ENCODE measurements around the gene KEL.

Gene KEL

DNA sequence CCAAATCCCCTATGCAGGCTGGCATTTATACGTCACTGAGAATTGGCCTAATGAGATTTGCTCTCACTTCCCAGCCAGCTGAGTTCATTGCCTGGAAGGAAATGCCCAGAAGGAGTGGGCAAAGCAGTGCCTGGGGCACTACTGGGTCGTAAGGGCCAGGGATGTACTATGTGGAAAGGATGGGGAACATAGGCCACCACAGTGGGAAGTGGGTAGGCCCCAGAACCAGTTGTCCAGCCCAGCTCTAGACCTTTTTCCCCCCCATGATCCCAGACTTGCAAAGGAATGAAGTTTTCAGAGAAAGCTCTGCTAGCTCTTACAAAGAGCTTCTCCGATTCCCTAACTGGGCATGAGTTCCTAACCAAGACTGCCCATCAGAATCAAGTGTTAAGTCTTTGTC lies 42.5 kb downstream of the KEL start:
- Histone ChIP-seq H3K4me3 (ENCODE audit: low read length) (no peak overlapping the region), H3K9ac (ENCODE audit: low read length) (no peak overlapping the region), H3K4me1 (ENCODE audit: control insufficient read depth, low read depth, low read length) (no peaks in the 10 kb centered on the region), H3K27ac (ENCODE audit: low read length) (no peak overlapping the region), H3K36me3 (ENCODE audit: control insufficient read depth, low read depth, low read length) (no peaks in the 10 kb centered on the region), H3K27me3 (ENCODE audit: control insufficient read depth, insufficient read depth, low read length) (no peaks in the 10 kb centered on the region), H3K9me3 (ENCODE audit: control insufficient read depth, low read depth, low read length) (no peaks in the 10 kb centered on the region)

DNA sequence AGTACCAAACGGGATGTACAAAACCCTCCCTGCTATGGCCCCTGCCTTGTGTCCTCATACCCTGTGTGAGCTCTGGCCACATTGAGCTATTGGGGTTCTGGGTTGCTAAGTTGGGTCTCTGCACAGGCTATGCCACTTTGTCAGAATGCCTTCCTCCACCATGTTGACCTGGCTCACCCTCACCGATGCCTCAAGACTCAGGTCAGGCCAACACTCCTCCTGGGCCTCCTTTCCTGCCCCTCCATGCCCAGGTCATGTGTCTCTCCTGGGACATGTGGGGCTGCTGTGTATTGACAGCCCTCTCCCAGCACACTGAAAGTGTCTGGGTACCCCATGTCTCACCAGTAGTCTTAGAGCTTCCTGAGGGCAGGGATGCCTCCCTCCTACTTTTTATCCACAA lies 43.3 kb downstream of the KEL start:
- no peaks in the 10 kb centered on the region for H3K27me3 ChIP-seq (ENCODE audit: control insufficient read depth, insufficient read depth, low read length)
- H3K9me3 ChIP-seq (ENCODE audit: control insufficient read depth, low read depth, low read length) = no peaks in the 10 kb centered on the region
- no peak overlapping the region for H3K27ac ChIP-seq (ENCODE audit: low read length)
- no peak overlapping the region for H3K9ac ChIP-seq (ENCODE audit: low read length)
- H3K36me3 ChIP-seq (ENCODE audit: control insufficient read depth, low read depth, low read length) = no peaks in the 10 kb centered on the region
- no peak overlapping the region for H3K4me3 ChIP-seq (ENCODE audit: low read length)
- no peaks in the 10 kb centered on the region for H3K4me1 ChIP-seq (ENCODE audit: control insufficient read depth, low read depth, low read length)

DNA sequence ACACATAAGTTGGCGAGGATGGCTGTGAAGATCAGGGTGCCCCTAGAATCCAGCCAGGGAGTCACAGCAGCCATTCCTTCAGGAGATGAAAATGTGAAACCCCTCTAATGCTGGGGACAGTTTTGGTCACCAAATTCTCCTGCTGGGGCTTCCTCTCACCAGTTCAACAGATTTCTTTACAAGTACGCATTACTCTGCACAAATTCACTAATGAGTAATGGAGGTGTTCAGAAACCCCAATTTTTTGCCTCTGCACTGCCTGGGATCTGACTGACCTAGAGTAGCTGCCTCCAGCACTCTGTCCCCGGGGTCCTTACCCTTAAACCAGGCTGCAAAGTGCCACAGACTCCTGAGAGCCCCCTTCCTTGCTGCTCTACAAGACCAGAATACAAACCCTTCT lies 44.7 kb downstream of the KEL start:
- H3K27ac ChIP-seq (ENCODE audit: low read length) = no peak overlapping the region
- no peak overlapping the region for H3K9ac ChIP-seq (ENCODE audit: low read length)
- no peak overlapping the region for H3K4me3 ChIP-seq (ENCODE audit: low read length)
- H3K4me1 ChIP-seq (ENCODE audit: control insufficient read depth, low read depth, low read length) = no peaks in the 10 kb centered on the region
- H3K9me3 ChIP-seq (ENCODE audit: control insufficient read depth, low read depth, low read length) = no peaks in the 10 kb centered on the region
- no peaks in the 10 kb centered on the region for H3K36me3 ChIP-seq (ENCODE audit: control insufficient read depth, low read depth, low read length)
- H3K27me3 ChIP-seq (ENCODE audit: control insufficient read depth, insufficient read depth, low read length) = no peaks in the 10 kb centered on the region

DNA sequence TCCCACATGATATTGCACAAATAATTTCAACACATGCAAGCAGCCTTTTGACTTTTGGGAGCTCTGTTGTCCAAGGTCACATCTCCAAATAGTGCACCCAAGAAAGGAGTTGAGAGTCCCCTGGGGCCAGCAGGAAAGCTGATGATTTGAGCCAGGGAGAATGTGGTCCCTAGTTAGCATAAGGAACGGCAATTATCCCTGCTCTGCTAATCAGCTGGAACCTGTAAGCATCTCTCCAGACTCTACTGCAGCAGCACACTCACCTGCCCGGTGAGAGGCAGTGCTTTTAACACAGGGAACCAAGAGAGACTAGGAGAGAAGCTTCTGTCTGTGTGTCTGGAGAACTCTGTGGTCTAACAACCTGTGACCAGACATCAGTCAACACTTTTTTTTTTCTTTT lies 45.7 kb downstream of the KEL start:
- no peaks in the 10 kb centered on the region for H3K36me3 ChIP-seq (ENCODE audit: control insufficient read depth, low read depth, low read length)
- H3K4me3 ChIP-seq (ENCODE audit: low read length) = no peak overlapping the region
- no peak overlapping the region for H3K9ac ChIP-seq (ENCODE audit: low read length)
- no peaks in the 10 kb centered on the region for H3K4me1 ChIP-seq (ENCODE audit: control insufficient read depth, low read depth, low read length)
- H3K9me3 ChIP-seq (ENCODE audit: control insufficient read depth, low read depth, low read length) = no peaks in the 10 kb centered on the region
- H3K27ac ChIP-seq (ENCODE audit: low read length) = no peak overlapping the region
- H3K27me3 ChIP-seq (ENCODE audit: control insufficient read depth, insufficient read depth, low read length) = no peaks in the 10 kb centered on the region

DNA sequence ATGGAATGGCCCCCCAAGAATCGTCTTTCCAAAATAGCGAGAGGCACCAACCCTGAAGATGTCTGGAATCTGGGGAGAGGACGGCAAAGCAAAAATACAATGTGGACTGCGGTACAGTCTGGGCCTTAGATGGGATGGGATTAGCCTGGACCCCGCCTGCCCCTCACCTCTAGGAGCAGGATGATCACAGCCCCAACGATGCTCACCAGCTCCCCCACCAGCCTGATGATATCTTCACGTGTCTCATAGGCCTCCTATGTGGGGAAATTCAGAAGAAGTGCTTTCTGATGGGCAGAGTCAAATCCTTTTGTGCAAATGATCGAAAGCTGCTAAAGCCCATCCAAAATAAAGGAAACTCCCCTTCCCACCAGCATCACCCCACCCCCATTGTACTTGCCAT lies 46.8 kb downstream of the KEL start:
- no peak overlapping the region for H3K27ac ChIP-seq (ENCODE audit: low read length)
- H3K9me3 ChIP-seq (ENCODE audit: control insufficient read depth, low read depth, low read length) = no peaks in the 10 kb centered on the region
- no peak overlapping the region for H3K4me3 ChIP-seq (ENCODE audit: low read length)
- H3K27me3 ChIP-seq (ENCODE audit: control insufficient read depth, insufficient read depth, low read length) = no peaks in the 10 kb centered on the region
- H3K4me1 ChIP-seq (ENCODE audit: control insufficient read depth, low read depth, low read length) = no peaks in the 10 kb centered on the region
- no peaks in the 10 kb centered on the region for H3K36me3 ChIP-seq (ENCODE audit: control insufficient read depth, low read depth, low read length)
- H3K9ac ChIP-seq (ENCODE audit: low read length) = no peak overlapping the region

DNA sequence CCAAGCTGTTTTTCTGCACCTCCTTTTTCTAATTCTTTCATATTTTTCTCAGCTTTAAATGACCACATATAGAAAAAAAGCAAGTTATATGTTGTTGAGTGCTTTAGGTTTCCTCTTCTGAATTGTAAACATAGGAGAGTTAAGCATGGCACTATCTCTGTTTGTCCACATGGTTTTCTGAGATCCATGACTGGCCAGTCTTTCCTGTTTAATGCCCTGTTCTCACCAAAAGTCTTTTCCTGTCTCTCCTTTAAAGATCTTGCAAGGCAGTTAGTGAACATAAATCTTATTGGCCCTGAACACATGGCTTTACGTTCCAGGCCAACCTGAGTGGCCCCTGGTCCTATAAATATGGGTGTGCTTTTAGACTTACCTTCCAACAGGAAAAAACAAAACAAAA lies 48.0 kb downstream of the KEL start:
- Histone ChIP-seq H3K9me3 (ENCODE audit: control insufficient read depth, low read depth, low read length) (no peaks in the 10 kb centered on the region), H3K27ac (ENCODE audit: low read length) (no peak overlapping the region)

DNA sequence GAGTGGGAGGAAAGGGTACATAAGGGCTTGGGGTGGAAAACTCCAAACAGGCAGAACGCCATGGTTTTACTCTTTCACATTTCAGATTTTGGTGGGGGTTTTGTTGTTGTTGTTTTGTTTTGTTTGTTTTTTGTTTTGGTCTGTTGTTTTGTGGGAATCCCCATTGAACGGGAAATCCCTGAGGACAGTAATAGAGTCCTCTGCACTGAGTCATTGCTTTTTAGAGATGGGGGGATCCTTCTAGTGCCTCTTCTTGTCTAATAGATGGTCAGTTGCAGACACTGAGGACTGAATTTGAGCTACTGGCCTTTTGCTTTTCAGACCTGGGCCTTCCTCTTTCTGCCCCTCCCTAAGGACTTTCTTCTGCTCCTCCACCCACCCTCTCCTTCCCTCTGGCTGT lies 48.6 kb downstream of the KEL start:
- no peak overlapping the region for H3K4me3 ChIP-seq (ENCODE audit: low read length)
- no peaks in the 10 kb centered on the region for H3K27me3 ChIP-seq (ENCODE audit: control insufficient read depth, insufficient read depth, low read length)
- no peak overlapping the region for H3K9ac ChIP-seq (ENCODE audit: low read length)
- no peaks in the 10 kb centered on the region for H3K36me3 ChIP-seq (ENCODE audit: control insufficient read depth, low read depth, low read length)
- H3K9me3 ChIP-seq (ENCODE audit: control insufficient read depth, low read depth, low read length) = no peaks in the 10 kb centered on the region
- H3K4me1 ChIP-seq (ENCODE audit: control insufficient read depth, low read depth, low read length) = no peaks in the 10 kb centered on the region
- H3K27ac ChIP-seq (ENCODE audit: low read length) = no peak overlapping the region

More for the DNA sequence above, 48.0 kb downstream of the KEL start:
- H3K36me3 ChIP-seq (ENCODE audit: control insufficient read depth, low read depth, low read length) = no peaks in the 10 kb centered on the region
- H3K9ac ChIP-seq (ENCODE audit: low read length) = no peak overlapping the region
- no peak overlapping the region for H3K4me3 ChIP-seq (ENCODE audit: low read length)
- no peaks in the 10 kb centered on the region for H3K27me3 ChIP-seq (ENCODE audit: control insufficient read depth, insufficient read depth, low read length)
- H3K4me1 ChIP-seq (ENCODE audit: control insufficient read depth, low read depth, low read length) = no peaks in the 10 kb centered on the region

DNA sequence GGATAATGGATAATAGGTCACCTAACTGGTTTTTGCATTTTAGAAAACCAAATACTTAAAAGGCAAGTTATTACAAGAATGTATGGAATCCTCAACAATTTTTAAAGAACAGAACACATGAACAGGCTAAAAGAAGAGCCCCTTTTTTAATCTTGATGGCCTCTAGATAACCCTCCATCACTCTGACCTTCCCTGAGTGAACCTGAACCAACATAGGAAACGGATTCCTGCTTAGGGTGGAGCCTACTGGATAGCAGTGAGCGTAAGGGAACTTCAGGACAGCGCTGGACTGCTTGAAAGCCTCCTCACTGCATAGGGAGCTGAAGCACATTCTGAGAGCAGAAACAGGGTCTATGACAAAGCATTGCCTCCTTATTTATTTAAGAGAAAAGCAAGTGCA lies 49.1 kb downstream of the KEL start:
- Histone ChIP-seq H3K9ac (ENCODE audit: low read length) (no peak overlapping the region), H3K4me1 (ENCODE audit: control insufficient read depth, low read depth, low read length) (no peaks in the 10 kb centered on the region), H3K4me3 (ENCODE audit: low read length) (no peak overlapping the region), H3K27me3 (ENCODE audit: control insufficient read depth, insufficient read depth, low read length) (no peaks in the 10 kb centered on the region), H3K36me3 (ENCODE audit: control insufficient read depth, low read depth, low read length) (no peaks in the 10 kb centered on the region), H3K9me3 (ENCODE audit: control insufficient read depth, low read depth, low read length) (no peaks in the 10 kb centered on the region), H3K27ac (ENCODE audit: low read length) (no peak overlapping the region)

DNA sequence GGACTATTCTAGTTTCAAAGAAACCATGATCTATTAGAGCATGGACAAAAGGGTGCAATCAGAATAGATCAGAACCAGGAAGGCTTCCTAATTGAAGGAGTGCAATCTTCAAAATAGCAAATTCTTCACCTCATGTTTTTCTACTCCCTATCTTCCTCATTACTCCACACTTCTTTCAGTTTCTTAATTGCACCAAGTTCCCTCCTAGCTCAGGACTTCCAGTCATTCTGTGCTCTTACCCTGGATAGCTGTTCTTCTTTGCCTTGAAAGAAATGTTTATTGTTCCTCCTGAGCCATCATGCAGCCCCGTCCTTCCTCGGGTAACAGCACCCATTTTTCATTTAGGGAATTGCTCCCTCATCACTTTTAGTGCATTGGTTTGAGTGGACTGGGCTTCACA lies 51.7 kb downstream of the KEL start:
- Histone ChIP-seq H3K4me3 (ENCODE audit: low read length) (no peak overlapping the region), H3K27ac (ENCODE audit: low read length) (no peak overlapping the region), H3K27me3 (ENCODE audit: control insufficient read depth, insufficient read depth, low read length) (no peaks in the 10 kb centered on the region), H3K36me3 (ENCODE audit: control insufficient read depth, low read depth, low read length) (no peaks in the 10 kb centered on the region), H3K9ac (ENCODE audit: low read length) (no peak overlapping the region), H3K4me1 (ENCODE audit: control insufficient read depth, low read depth, low read length) (no peaks in the 10 kb centered on the region), H3K9me3 (ENCODE audit: control insufficient read depth, low read depth, low read length) (peaks cover 3% of the 10 kb centered on the region)

DNA sequence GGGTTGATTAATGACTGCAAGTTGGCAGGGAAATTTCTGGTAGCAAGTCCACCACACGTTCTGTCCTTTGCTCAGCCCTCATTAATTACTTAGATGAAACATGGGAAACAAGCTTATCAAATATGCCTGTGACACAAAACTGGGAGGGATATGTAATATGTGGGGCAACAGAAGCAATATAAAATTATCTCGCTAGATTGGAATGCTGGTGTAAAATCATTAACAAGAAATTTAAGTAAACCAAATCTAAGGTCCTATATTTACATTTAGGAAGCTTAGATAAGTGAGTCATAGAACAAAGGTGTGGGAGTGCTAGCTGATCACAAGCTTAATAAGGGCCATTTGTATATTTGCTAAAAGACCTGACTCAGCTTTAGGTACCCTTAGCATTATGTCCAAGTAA lies 52.1 kb downstream of the KEL start:
- Histone ChIP-seq H3K4me1 (ENCODE audit: control insufficient read depth, low read depth, low read length) (no peaks in the 10 kb centered on the region), H3K36me3 (ENCODE audit: control insufficient read depth, low read depth, low read length) (no peaks in the 10 kb centered on the region), H3K27me3 (ENCODE audit: control insufficient read depth, insufficient read depth, low read length) (no peaks in the 10 kb centered on the region), H3K9ac (ENCODE audit: low read length) (no peak overlapping the region), H3K27ac (ENCODE audit: low read length) (no peak overlapping the region), H3K9me3 (ENCODE audit: control insufficient read depth, low read depth, low read length) (peaks cover 3% of the 10 kb centered on the region), H3K4me3 (ENCODE audit: low read length) (no peak overlapping the region)

DNA sequence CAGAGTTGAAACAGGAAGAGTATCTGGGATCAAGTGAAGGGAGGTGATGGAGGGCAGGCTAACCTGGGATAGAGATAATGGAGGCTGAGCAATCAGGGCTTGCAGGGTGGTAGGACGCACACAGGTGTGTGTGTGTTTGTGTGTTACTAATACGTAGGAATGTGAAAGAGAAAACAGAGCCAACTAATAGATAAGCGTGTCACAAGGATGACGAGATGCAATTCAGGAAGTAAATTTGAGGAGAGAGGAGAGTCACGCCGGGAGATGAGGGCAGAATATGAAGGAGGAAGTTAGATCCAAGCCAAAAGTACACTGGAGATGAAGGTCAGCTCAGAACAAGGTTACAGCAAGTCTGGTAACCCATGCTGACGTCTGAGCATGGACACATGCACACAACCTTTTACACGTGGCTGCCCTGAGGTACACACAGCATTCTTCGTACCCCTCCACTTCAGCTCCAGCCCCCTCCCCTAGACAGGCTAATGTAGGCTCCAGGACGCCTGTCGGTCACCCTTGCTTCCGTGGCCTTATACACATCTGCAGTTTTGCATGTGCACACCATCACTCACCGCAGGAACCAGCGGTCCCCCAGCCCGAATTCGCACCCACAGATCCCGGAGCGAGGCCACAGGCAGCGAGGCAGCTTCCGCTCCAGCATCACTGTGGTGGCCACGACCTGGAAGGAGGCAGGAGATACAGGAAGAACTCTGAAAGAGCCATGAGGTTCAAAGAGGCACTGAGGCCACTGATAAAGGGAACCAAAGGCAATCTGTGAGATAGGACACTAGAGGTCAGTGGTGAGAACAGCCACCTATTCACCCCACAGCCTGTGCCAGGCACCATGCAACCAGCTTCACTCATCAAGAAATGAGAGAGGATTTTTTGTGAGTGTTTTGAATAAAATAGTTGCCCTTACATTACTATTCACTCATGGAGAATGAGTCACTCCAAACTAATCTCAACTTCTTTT lies 53.0 kb downstream of the KEL start:
- Histone ChIP-seq H3K27ac (ENCODE audit: low read length) (no peak overlapping the region), H3K27me3 (ENCODE audit: control insufficient read depth, insufficient read depth, low read length) (no peaks in the 10 kb centered on the region), H3K4me3 (ENCODE audit: low read length) (no peak overlapping the region), H3K9ac (ENCODE audit: low read length) (no peak overlapping the region), H3K36me3 (ENCODE audit: control insufficient read depth, low read depth, low read length) (no peaks in the 10 kb centered on the region), H3K9me3 (ENCODE audit: control insufficient read depth, low read depth, low read length) (peaks cover 8% of the 10 kb centered on the region), H3K4me1 (ENCODE audit: control insufficient read depth, low read depth, low read length) (no peaks in the 10 kb centered on the region)

DNA sequence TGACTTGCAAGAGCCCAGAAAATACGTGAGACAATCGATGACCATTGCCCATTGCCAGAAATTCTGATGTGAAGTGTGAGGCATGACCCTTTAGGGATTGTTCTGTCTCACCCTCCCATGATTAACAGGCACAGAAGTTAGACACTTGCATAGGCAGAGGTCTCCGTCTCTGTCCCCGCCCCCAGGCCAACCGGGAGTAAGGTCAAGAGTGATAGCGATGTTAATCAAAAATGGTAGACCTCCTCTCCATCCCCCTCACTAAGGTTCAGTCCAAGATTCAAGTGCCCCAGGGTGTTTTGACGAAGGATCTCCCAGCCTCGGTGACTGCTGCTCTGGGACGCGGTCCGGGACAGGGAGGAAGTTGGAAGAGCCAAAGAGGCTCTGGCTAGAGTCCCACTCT lies 53.9 kb downstream of the KEL start:
- no peaks in the 10 kb centered on the region for H3K27me3 ChIP-seq (ENCODE audit: control insufficient read depth, insufficient read depth, low read length)
- no peak overlapping the region for H3K4me3 ChIP-seq (ENCODE audit: low read length)
- no peak overlapping the region for H3K27ac ChIP-seq (ENCODE audit: low read length)
- no peak overlapping the region for H3K9ac ChIP-seq (ENCODE audit: low read length)
- H3K4me1 ChIP-seq (ENCODE audit: control insufficient read depth, low read depth, low read length) = no peaks in the 10 kb centered on the region
- H3K9me3 ChIP-seq (ENCODE audit: control insufficient read depth, low read depth, low read length) = peaks cover 8% of the 10 kb centered on the region
- H3K36me3 ChIP-seq (ENCODE audit: control insufficient read depth, low read depth, low read length) = no peaks in the 10 kb centered on the region
